HG03064 (cell line): ENCODE results near the gene TGFBR3.

ENCODE experiments used
- ATAC-seq: cut with Tn5 transposase; IDR thresholded peaks from one replicate; pipeline ENCODE4 v1.9.1; 2021; ENCODE audit warnings: low read depth; ENCODE audit not compliant: unreplicated experiment

Gene TGFBR3

GRCh38 chr1:91803847-91804545 lies 82.0 kb downstream of the TGFBR3 start:
- ATAC-seq: peak; percentile 78

- no peak for ATAC-seq
These were observed 82.8 kb downstream of the TGFBR3 start for GRCh38 chr1:91803123-91803522.

- no peak for ATAC-seq
These were observed 84.3 kb downstream of the TGFBR3 start for GRCh38 chr1:91801496-91802115.

- ATAC-seq: no peak
These were observed 86.1 kb downstream of the TGFBR3 start for GRCh38 chr1:91799863-91800262.

GRCh38 chr1:91799159-91799558 lies 86.8 kb downstream of the TGFBR3 start:
- ATAC-seq: no peak

- ATAC-seq: no peak
These were observed 87.2 kb downstream of the TGFBR3 start for GRCh38 chr1:91798740-91799139.

GRCh38 chr1:91798241-91798648 lies 87.7 kb downstream of the TGFBR3 start:
- ATAC-seq: no peak

GRCh38 chr1:91797164-91797563 lies 88.8 kb downstream of the TGFBR3 start:
- ATAC-seq: no peak

- ATAC-seq: no peak
These were observed 89.6 kb downstream of the TGFBR3 start for GRCh38 chr1:91796390-91796654.

- no peak for ATAC-seq
These were observed 90.2 kb downstream of the TGFBR3 start for GRCh38 chr1:91795591-91796389.

GRCh38 chr1:91793877-91794276 lies 92.1 kb downstream of the TGFBR3 start:
- ATAC-seq: no peak

- ATAC-seq: no peak
These were observed 92.8 kb downstream of the TGFBR3 start for GRCh38 chr1:91793189-91793588.

- no peak for ATAC-seq
These were observed 93.4 kb downstream of the TGFBR3 start for GRCh38 chr1:91792489-91793071.

GRCh38 chr1:91791691-91792488 lies 94.1 kb downstream of the TGFBR3 start:
- no peak for ATAC-seq

- ATAC-seq: no peak
These were observed 94.8 kb downstream of the TGFBR3 start for GRCh38 chr1:91791103-91791502.

GRCh38 chr1:91790392-91790791 lies 95.6 kb downstream of the TGFBR3 start:
- no peak for ATAC-seq

- ATAC-seq: no peak
These were observed 96.5 kb downstream of the TGFBR3 start for GRCh38 chr1:91789273-91789997.

GRCh38 chr1:91787919-91788318 lies 98.0 kb downstream of the TGFBR3 start:
- ATAC-seq: no peak

GRCh38 chr1:91784616-91785015 lies 101.3 kb downstream of the TGFBR3 start:
- no peak for ATAC-seq

- no peak for ATAC-seq
These were observed 101.8 kb downstream of the TGFBR3 start for GRCh38 chr1:91784191-91784590.
